HG02870 (cell line): ENCODE results near the gene VIPR1.

Experiments used
- ATAC-seq: cut with Tn5 transposase; IDR thresholded peaks from one replicate; pipeline ENCODE4 v1.9.1; 2021; ENCODE audit warnings: mild to moderate bottlenecking, moderate library complexity; ENCODE audit not compliant: unreplicated experiment

The VIPR1 gene

DNA sequence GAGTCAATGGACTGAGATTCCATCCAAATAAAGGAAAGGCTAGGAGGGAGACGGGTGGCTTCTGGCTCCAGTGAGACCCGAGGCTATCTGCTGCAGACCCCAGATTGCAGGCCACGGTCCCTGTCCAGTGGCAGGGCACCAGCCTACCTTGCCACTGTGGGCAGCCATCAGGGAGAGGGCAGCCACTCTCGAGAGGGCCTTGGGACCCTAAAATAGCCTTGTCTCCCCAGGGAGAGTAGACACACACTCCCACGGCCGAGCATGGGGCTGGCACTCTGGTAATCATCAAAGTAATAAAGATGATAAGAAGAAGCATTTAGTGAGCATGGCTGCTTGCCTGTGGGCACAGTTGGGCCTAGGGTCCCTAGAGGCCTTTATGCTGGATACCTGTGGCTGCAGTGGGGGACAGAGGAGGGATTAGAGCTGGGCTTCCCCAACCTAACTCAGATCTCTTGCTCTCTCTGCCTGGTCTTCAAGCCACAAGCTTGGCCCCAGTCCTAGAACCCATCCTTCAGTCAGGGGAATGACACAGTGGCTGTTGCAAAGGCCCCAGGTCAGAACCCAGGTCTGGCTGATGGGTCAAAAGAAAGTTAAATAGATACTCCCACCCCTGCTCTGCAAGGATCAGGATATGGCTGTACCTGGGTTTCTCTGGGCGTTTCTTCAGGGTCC is 9.2 kb upstream of the VIPR1 start:
- no peak for ATAC-seq

DNA sequence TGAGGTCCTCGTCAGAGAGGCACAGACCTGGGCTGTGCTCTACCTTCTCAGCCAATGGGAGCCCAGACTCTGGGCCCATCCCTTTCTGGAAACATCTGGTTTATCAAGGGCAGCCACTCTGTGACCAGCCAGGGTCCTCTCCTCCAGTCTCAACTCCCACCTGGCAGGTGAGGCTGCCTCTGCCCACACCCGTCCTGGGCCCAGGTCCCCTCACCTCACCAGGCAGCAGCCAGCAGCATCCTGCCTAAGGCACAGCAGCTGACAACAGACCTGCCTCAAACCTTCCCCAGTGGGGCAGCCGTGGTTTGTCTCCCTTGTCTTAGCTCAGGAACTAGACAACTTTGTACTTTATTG is 8.7 kb upstream of the VIPR1 start:
- ATAC-seq = no peak

DNA sequence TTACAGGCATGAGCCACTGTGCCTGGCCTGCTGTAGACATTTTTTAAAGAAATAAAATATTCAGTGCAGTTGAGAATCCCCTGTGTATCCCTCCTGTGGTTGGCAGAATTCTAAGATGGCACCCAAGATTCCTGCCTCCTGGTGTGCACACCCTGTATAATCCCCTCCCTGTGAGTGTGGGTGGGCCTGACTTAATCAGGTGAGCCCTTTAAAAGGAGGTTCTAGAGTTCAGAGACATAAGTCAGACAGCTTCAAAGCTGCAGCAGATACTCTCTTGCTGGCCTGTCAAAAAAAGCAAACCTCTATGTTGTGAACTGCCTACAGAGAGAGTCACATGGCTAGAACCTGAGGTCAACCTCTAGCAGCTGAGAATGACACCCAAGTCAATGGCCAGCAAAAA is 7.0 kb upstream of the VIPR1 start:
- ATAC-seq = no peak

DNA sequence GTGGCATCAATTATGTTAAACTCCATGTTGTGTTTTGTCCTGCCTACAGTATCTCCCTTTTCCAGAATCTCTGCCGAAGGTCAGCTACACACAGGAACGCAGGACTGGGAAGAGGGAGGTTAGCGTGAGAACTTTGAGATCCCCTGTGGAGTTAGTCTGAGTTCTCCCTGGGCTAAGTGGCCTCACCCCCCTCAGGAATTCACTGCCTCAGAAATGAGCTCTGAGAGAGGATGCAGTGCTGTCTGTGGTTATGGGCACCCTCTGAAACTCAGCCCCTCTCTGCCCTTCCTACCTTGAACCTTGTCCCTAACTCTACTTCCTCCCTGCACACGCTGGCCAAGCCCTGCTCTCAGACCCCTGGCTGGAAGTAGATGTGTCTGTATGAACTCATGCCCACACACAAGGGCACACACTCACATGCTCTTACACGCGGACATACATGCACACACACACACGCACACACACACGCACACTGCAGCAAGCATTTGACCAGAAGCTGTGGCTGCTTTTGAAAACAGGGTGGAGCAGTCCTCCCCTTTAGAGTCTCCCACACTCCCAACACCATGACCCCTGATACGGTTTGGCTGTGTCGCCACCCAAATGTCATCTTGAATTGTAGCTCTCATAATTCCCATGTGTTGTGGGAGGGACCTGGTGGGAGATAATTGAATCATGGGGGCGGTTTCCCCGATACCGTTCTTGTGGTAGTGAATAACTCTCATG is 5.3 kb upstream of the VIPR1 start:
- no peak for ATAC-seq

DNA sequence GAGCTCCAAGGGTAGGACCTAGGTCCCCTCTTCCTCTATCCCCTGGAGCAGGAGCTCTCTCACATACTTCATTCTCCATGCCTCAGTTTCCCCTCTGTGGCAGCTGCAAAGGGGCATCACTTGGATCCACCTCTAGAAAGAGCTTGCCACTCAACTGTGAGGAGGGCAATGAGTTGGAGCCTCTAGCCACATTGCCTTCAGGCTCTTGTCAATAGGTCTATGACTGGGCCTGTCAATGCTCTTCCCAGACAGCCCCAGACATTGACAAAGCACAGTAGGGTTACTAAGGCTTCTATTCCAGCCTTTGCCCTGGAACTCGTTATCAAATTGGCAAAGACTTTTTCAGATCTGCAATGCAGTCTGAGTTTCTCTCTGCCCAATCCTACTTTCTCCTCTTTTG is 4.4 kb upstream of the VIPR1 start:
- ATAC-seq = no peak

DNA sequence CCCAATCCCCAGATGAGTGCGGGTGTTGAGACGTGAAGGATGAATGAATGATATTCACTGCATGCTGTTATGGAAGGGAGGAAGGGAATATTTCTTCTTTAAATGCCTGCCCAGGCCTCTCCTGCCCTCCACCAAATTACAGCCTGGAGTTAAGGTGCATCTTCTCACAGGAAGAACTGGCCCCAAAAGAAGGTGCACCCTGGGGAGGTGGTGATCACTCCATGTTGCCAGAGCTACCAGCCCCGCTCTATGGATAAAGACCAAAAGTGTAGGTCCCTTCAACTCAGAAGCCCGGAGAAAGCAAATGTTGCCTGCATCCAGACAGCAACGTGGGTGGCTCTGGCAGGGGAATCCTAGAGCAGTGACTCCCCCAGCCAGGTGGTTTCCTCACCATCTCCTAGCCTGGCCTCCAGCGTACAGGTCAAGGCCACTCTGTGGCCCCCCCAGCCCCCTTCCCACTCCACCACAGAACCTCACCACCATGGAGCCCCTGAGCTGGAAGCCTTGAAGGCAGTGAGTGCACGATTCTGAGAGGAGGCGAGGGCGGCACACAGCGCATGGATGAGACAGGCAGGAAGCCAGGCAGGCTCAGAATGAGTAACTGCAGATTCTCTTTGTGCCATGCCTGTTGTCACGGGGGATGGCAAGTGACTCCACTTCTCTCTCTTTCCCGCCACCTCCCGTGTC is 3.5 kb upstream of the VIPR1 start:
- ATAC-seq = no peak

DNA sequence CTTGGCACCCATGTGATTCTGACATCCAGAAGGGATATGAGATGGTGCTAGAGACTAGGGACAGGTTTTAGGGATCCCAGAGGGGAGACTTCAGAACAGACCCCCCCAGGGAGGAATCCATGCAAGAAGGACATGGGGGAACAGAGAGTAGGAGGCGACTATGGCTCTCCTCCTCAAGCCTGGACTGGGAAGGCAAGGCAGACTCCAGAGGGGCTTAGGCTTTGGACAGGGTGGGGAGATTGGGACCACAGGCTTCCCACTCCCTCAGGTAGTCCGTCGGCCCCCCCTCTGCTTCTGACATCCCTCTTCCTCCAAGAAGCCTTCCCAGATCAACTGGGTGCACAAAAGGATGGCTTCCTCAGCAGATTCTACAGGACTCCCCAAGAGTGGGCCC is 3.0 kb upstream of the VIPR1 start:
- ATAC-seq = no peak

DNA sequence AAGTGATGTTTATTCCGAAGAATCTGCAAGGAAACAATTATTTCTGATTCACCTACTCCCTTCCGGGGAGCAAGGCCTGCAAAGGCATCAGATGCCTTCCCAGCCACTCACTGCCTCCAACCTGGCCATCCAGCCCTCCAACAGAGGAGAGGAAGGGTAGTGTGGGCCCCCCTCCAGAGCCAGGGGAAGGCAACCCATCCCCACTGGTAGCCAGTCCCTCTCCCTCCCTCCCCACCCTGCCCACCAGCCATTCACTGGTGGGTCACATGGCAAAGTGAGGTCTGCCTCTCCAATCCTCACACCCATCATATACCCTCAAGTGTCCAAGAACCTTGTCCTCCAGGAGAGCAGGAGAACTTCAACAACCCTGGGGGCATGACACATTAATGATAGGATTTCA is 2.4 kb upstream of the VIPR1 start:
- ATAC-seq = no peak

DNA sequence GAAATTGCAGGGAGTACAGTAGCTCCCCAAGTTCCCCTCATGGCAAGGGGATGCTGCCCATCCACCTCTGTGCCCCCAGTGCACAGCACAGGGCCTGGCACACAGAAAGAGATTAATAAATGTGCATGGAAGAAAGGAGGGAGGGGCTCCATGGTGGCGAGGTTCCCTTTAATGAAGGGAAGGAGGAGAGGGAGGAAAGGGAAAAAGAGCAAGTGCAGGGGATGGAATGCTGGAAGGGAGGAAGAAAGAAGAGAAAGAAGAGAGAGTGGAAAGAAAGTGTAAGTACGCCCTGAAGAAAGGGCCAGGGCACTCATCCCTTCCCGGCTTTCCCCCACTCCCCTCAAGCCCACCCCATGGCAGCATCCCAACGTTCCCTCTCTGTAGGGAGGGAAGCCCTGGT is 1.5 kb upstream of the VIPR1 start:
- no peak for ATAC-seq

DNA sequence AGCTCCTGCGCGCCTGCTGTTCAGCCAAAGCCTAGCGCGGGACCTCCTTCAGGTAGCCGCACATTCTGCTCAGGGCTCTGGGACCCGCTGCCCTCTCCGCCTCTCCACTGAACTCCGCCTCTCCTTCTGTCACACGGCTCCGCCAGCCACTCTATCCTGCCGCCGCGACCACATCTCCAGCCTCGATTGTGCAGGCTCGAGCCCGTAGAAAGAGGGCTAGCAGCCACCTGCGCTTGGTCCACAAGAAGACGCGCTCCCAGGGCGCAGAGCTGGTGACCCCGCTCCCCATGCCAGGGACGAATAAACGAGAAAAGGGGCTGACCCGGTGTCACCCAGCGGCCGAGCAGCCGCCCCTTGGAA is 1.1 kb upstream of the VIPR1 start:
- no peak for ATAC-seq

DNA sequence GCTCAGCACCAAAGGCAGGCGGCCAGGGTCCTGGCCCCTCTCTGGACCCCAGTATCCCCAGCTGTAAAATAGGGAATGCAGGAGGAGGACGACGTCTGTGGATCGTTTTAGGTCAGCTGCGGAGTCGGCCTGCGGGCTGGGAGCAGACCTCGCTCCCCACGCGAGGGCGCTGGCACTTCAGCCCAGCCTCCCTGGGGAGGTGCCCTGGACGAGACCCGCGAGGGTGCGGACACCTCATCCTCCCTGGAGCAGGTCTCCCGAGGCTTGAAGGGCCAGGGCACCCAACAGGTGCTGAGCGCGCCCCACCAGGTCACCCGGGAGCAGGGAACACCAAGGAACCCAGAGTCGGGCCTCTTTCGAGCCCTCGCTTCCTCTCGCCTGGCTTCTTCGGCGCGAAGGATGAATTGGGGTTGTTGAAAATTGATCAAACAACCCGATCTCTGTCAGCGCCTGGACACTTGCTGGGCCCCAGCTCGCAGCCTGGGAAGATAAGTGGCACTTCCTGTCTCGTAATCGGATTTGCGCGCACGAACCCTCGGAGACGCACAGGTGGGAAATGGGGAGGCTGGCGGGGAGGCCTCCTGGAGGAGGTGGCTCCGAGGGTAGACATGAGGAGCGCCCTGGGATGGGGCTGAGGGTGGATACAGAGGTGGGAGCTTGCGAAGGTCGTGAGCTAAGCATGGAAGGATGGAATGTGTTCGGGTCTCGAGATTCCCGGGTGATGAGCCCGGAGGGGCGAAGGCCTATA is 588 bp upstream of the VIPR1 start:
- ATAC-seq = peak; percentile 10

DNA sequence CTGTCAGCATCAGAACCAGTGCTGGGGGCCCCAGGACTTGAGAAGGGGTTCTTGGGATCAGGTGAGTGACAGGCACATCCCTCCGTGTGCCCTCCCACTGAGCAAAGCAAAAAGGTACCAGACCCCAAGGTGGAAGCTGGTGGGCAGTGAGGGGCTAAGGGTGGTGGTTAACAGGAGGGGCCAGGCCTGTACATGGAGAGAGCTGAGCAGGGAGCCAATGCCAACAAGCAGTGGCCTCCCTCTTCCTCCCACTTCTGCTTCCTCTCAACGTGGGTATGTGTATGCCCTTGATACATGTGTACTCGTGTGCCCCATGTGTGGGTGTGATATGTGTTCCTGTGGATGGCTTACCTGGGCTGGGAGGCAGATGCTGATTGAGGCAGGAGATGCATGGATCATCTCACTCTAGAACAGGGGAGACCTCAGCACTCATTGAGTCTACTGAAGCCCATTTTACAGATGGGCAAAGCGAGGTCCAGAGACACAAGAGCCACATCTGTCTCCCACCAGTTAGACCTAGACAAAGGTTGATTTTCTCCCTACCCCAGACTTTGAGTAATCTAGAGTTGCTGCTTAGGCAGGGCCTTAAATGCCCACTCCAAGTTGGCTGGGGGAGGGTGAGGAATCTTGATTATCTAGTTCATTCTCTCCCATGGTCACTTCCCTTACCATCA is 945 bp downstream of the VIPR1 start:
- no peak for ATAC-seq

DNA sequence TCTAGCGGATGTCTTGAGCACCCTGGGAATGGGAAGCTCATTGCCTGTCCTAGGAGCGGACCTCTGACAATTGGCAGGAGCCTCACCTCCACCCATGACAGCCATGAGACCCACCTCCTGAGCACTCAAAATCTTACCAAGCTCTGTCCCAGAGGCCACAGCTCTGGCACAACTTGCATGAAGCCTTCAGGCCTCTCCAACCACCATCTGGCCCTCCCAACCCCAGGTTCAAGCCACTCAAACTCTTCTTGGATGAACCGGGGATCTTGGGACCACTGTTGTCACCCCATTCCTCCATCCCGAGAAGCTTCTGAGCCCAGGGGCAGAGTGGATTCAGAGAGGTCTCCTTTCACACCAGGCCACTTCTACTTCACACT is 1.5 kb downstream of the VIPR1 start:
- ATAC-seq = no peak

DNA sequence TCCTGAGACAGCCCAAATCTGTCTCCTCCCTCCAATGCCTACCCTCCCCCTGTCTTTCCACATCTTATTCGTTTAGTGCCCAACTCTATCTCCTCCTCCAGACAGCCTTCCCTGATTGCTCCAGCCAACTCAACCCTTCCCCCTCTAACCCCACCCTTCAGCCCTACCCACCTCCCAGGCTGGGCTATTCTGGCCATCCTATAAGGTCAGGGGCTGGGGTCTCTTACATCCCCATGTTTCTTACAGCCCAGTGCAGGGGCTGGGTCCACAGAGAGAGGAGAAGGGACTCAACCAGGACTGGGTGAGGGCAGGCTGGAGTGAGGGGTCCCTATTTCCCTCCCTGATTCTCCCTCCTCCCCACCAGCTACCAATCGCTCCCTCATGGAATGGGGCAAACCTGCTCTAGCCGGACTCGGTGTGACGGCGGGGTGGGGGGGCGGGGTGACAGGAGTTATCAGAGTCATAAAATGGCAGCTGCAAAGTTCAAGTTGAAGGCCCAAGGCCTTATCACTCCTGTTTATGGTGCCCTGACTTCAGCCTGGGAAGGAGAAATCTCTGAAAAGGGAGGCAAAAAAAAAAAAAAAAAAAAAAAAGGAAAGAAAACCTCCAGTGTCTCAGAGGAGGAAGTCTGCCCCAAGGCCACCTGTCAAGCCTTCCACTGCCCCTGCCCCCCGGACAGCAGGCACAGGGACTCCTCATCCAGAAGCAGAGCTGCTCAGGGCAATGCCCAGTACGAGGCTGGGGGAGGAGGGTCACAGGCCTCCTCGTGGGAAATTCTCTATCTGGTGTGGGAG is 2.1 kb downstream of the VIPR1 start:
- ATAC-seq = no peak

DNA sequence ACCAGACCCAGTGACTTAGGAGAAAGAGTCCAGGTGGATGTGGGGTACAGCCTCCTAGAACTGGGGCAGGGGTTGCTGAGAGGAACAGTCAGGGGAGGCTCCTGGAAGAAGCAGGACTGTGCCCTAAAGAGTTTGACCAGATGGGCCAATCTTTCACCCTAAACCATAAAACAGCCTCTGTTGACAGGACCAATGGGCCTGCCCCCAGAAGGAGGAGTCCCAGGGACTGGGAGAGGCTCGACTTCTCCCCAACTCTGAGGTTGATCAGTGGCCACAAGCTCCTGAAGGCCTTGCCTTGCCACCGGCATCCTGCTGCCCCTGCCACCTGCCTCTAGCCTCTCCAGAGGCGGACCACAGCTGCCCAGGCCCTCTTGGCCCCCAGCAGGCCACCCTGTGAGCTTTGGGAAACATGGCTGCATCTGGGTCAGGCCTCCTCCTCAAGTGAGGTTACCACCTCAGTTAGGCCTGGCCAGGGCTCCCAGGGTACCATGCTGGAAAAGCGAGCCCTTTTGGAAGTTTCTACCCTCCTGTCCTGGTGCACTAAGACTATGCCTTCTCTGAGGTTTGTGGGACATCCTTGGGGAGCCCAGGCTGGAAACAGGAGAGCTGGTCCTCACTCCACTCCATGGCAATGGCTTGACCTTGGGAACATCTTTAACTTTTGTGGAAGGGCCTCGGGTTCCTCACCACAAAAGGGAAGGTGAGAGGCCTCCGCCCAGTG is 2.8 kb downstream of the VIPR1 start:
- no peak for ATAC-seq

DNA sequence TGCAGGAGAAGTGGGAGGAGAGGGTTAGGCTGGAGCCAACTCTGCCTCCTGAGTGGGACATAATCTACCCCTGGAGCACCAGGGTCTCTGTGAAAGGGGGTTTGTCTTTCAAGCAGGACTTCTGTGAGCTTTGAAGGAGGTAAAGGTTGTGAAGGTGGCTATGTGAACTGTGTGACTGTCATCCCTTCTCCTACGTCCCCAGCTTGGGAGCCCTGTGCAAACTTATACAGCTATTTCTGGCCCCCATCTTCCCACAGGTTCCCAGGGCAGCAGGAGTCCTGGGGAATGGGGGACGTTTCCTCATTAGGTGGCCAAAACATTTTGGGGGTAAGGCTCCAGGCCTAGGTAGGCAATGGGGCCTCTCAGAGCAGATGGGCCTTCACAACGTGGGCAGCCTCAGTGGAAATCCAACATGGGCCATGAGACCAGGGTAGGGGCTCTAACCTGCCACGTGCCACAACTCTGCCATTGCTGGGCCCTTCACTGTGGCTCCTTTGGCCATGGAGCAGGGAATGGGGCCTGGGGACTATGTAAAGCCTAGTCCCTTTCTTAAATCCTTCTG is 3.5 kb downstream of the VIPR1 start:
- no peak for ATAC-seq

DNA sequence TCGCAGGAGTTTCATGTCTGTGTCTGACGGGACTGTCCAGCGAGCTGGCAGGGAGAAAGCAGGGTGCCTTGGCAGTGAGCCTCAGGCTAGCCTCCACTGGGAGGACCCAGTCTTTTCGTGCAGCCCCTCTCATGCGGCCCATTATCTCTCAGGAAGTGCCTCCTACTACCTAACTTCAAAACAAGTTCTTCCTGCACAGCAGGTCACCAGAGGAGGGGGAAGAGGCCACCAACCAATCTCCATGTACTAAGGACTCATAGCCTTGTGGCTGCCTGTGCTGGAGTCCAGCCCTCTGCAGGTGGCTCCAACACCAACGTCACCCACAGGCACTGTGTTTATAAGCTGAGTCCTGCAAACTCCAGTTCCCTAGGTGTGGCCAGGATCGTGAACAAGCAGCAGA is 4.8 kb downstream of the VIPR1 start:
- no peak for ATAC-seq

DNA sequence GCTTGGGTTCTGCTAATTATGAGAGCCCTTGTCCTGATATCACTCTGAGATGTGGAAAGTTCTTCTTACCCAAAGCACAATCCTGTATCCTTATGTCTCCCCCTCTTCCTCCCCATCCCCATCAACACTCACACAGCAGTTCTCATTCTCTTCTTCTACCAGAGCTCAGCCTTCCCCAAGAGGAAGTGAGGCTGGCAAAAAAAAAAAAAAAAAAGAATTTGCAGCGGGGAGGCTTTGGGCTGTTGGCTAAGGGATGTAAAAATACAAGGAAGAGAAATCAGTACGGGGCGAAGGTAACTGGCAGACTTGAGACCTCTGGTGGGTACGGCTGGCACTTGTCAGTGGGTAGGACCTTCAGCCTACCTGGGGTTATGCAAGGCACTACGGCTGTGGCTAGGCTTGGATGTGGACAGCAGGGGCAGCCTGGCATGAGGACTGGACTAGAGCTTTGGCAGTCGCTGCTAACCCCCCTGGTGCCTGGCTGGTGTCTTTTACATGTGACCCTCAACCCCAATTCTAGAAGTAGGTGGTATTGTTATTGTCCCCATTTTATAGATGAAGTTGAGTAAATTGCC is 5.4 kb downstream of the VIPR1 start:
- no peak for ATAC-seq

DNA sequence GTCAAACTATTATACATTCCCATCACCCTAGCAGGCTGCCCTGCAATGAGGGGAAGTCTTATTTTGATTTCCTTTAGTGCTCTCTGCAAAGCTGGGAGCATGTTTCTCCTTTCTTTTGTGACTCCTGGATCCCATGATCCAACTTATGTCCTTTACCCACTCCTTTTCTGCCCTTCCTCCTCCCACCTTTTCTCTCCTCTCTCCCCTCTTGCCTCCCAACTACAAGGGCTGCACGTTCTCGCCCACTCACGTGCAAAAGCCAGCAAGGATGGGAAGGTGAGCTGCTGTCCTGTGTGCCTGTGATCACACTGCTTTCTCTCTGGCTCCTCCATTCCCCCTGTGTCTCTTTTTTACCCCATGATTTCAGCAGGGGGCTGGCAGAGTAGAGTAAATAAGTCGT is 6.1 kb downstream of the VIPR1 start:
- ATAC-seq = no peak
